ENCODE data around the gene TNFRSF14.
A peak's percentile ranks its signal among the peaks of the same experiment; 100 is the strongest.
"Not testable (repeated sequence)": the region's sequence is repeated elsewhere in the genome, so short reads cannot be mapped to it uniquely, and the experiment has no call there.

Gene TNFRSF14

GRCh38 chr1:2554621-2555387 is 1.4 kb upstream of the TNFRSF14 start:
- peak; percentile 71 for DNase-seq

- DNase-seq, result peak; percentile 86
These were observed 416 bp upstream of the TNFRSF14 start for GRCh38 chr1:2555634-2556276.

GRCh38 chr1:2556678-2557481 is 709 bp downstream of the TNFRSF14 start:
- DNase-seq, result peak; percentile 53

- no peak for DNase-seq
These were observed 1.6 kb downstream of the TNFRSF14 start for GRCh38 chr1:2557482-2558400.

GRCh38 chr1:2558420-2558819 is 2.2 kb downstream of the TNFRSF14 start:
- DNase-seq, result no peak

GRCh38 chr1:2558861-2559260 is 2.7 kb downstream of the TNFRSF14 start:
- DNase-seq, result no peak

- no peak for DNase-seq
These were observed 3.5 kb downstream of the TNFRSF14 start for GRCh38 chr1:2559509-2560298.

- DNase-seq, result no peak
These were observed 4.3 kb downstream of the TNFRSF14 start for GRCh38 chr1:2560299-2561073.

GRCh38 chr1:2561446-2561845 is 5.3 kb downstream of the TNFRSF14 start:
- DNase-seq, result no peak

GRCh38 chr1:2561898-2562895 is 6.0 kb downstream of the TNFRSF14 start:
- DNase-seq, result no peak

GRCh38 chr1:2563205-2563604 is 7.0 kb downstream of the TNFRSF14 start:
- no peak for DNase-seq

- DNase-seq, result no peak
These were observed 8.0 kb downstream of the TNFRSF14 start for GRCh38 chr1:2564006-2564814.

GRCh38 chr1:2564815-2565374 is 8.7 kb downstream of the TNFRSF14 start:
- no peak for DNase-seq

GRCh38 chr1:2566101-2567045 is 10.2 kb downstream of the TNFRSF14 start:
- DNase-seq, result no peak

- DNase-seq, result no peak
These were observed 11.0 kb downstream of the TNFRSF14 start for GRCh38 chr1:2567083-2567679.

- not testable (repeated sequence) for DNase-seq
These were observed 12.1 kb downstream of the TNFRSF14 start for GRCh38 chr1:2568187-2568816.
